GM18505 (cell line): ENCODE results near the gene FOXP2.
"Not testable (repeated sequence)": the region's sequence is repeated elsewhere in the genome, so short reads cannot be mapped to it uniquely, and the experiment has no call there.

ENCODE experiments used
- ATAC-seq: cut with Tn5 transposase; IDR thresholded peaks from one replicate; pipeline ENCODE4 v1.9.1; 2021; ENCODE audit not compliant: unreplicated experiment
- POLR2A ChIP-seq: IDR thresholded peaks from 4 replicates; pipeline ENCODE4 v1.6.1; 2011; ENCODE audit warnings: borderline replicate concordance; ENCODE audit not compliant: insufficient read depth, insufficient read length; ENCODE audit errors: extremely low read depth

FOXP2 gene

GRCh38 chr7:114432703-114433102, 18.1 kb downstream of the FOXP2 start:
- ATAC-seq = no peak

GRCh38 chr7:114439581-114439980, 25.0 kb downstream of the FOXP2 start:
- TF ChIP-seq POLR2A = no peak
- ATAC-seq = no peak

More at GRCh38 chr7:114432703-114433102, 18.1 kb downstream of the FOXP2 start:
- no peak for TF ChIP-seq POLR2A

- not testable (repeated sequence) for ATAC-seq
Measured at GRCh38 chr7:114440927-114441326, 26.3 kb downstream of the FOXP2 start.

- no peak for ATAC-seq
- no peak for TF ChIP-seq POLR2A
Measured at GRCh38 chr7:114444196-114444595, 29.6 kb downstream of the FOXP2 start.

- TF ChIP-seq POLR2A = no peak
- no peak for ATAC-seq
Measured at GRCh38 chr7:114450431-114450830, 35.8 kb downstream of the FOXP2 start.

- no peak for ATAC-seq
- TF ChIP-seq POLR2A = no peak
Measured at GRCh38 chr7:114459574-114459973, 45.0 kb downstream of the FOXP2 start.

GRCh38 chr7:114460021-114460420, 45.4 kb downstream of the FOXP2 start:
- ATAC-seq = no peak
- no peak for TF ChIP-seq POLR2A

- no peak for ATAC-seq
- TF ChIP-seq POLR2A = no peak
Measured at GRCh38 chr7:114466917-114467316, 52.3 kb downstream of the FOXP2 start.

- no peak for TF ChIP-seq POLR2A
- no peak for ATAC-seq
Measured at GRCh38 chr7:114468844-114469243, 54.2 kb downstream of the FOXP2 start.

GRCh38 chr7:114472896-114473512, 58.4 kb downstream of the FOXP2 start:
- ATAC-seq = no peak

GRCh38 chr7:114478384-114478783, 63.8 kb downstream of the FOXP2 start:
- no peak for ATAC-seq
- TF ChIP-seq POLR2A = no peak

More at GRCh38 chr7:114472896-114473512, 58.4 kb downstream of the FOXP2 start:
- no peak for TF ChIP-seq POLR2A

- no peak for TF ChIP-seq POLR2A
- no peak for ATAC-seq
Measured at GRCh38 chr7:114481999-114482398, 67.4 kb downstream of the FOXP2 start.

- TF ChIP-seq POLR2A = no peak
Measured at GRCh38 chr7:114484226-114484625, 69.6 kb downstream of the FOXP2 start.

GRCh38 chr7:114487174-114487573, 72.6 kb downstream of the FOXP2 start:
- ATAC-seq = no peak
- TF ChIP-seq POLR2A = no peak

More at GRCh38 chr7:114484226-114484625, 69.6 kb downstream of the FOXP2 start:
- no peak for ATAC-seq

GRCh38 chr7:114488696-114489095, 74.1 kb downstream of the FOXP2 start:
- no peak for ATAC-seq
- TF ChIP-seq POLR2A = no peak

- ATAC-seq = not testable (repeated sequence)
Measured at GRCh38 chr7:114497491-114497890, 82.9 kb downstream of the FOXP2 start.
